K562 (cell line): ENCODE results near the gene APBA2. TPM values are rescaled to one million over a fixed set of nuclear protein-coding genes. Genes with fewer than 3 reads are reported as not detected.

Experiments used
- ATAC-seq: fragments of 200-7000 bp; cut with Tn5 transposase; 3 replicates; pipeline ENCODE4 v1.9.1; 2020; ENCODE audit warnings: moderate library complexity
- BruUV-seq: library from RNA; stranded (reverse); fragments of 400-500 nt; replicated peaks from 2 replicates; lab custom pipeline; 2021; lab: Mats Ljungman, UMichigan
- CTCF ChIA-PET: fragments of 300-600 bp; formaldehyde crosslinking; extraction: SDS; loops from one replicate; lab custom pipeline; 2021; ENCODE audit warnings: low intra/inter-chr PET ratio; lab: Yijun Ruan, JAX
- POLR2A ChIA-PET: fragments of 300-600, 350-650 bp; sonication (Branson Sonifier 250); formaldehyde crosslinking; extraction: SDS; loops from one replicate; lab custom pipeline; 2021; ENCODE audit warnings: antibody characterized with exemption, inconsistent platforms; lab: Yijun Ruan, JAX
- DNase-seq, 4 experiments: peaks; one replicate each; pipeline versions ENCODE4 v3.0.0 to v3.0.0-alpha.2; 2011 to 2018; ENCODE audit warnings: low spot score in 3 of 4, mixed read lengths in 3 of 4; ENCODE audit errors: extremely low read depth in 1 of 4
- FAIRE-seq: peaks from 2 replicates; lab custom pipeline; 2011; peaks lifted over from hg19 to GRCh38; lab: Jason Lieb, UNC
- H2AFZ ChIP-seq: 2 replicates; pipeline ENCODE4 v1.6.0; 2011; ENCODE audit warnings: low read depth, low read length, control low read depth, inconsistent platforms
- H3K27ac ChIP-seq: fragments of 200-600 bp; 3 replicates; pipeline ENCODE4 v1.8.0; 2011; ENCODE audit warnings: low read depth, mild to moderate bottlenecking, control low read depth, inconsistent platforms, low read length, moderate library complexity, mixed read lengths; ENCODE audit errors: extremely low read depth
- H3K27me3 ChIP-seq, 2 experiments: fragments of 300-600 bp in 1 of 2; 2 replicates in 1 of 2; 3 replicates in 1 of 2; pipeline versions ENCODE4 v1.6.0 to v1.8.0; 2011; ENCODE audit warnings: inconsistent platforms in 2 of 2, low read length in 2 of 2, mild to moderate bottlenecking in 1 of 2, mixed read lengths in 1 of 2, moderate library complexity in 1 of 2; ENCODE audit not compliant: control insufficient read depth in 2 of 2, insufficient read depth in 2 of 2
- H3K36me3 ChIP-seq: fragments of 300-600 bp; 3 replicates; pipeline ENCODE4 v1.8.0; 2011; ENCODE audit warnings: mild to moderate bottlenecking, low read length, inconsistent platforms; ENCODE audit not compliant: control insufficient read depth, insufficient read depth
- H3K4me1 ChIP-seq, 2 experiments: fragments of 200-600 bp in 1 of 2; replicated peaks in 1 of 2; 2 replicates in 1 of 2; 3 replicates in 1 of 2; pipeline versions ENCODE4 v1.5.1 to v1.8.0; 2011; ENCODE audit warnings: inconsistent platforms in 2 of 2, low read length in 2 of 2, mild to moderate bottlenecking in 1 of 2, mixed read lengths in 1 of 2, moderate library complexity in 1 of 2; ENCODE audit not compliant: control insufficient read depth in 2 of 2, insufficient read depth in 2 of 2
- H3K4me2 ChIP-seq: 2 replicates; pipeline ENCODE4 v1.6.1; 2011; ENCODE audit warnings: low read length, control low read depth, inconsistent platforms, mixed read lengths; ENCODE audit not compliant: insufficient read depth
- H3K4me3 ChIP-seq: fragments of 200-600 bp; sonication (generic), shearing (Covaris generic); 2 replicates; pipeline ENCODE4 v1.5.1; 2016; ENCODE audit warnings: control low read depth, inconsistent platforms
- H3K79me2 ChIP-seq: fragments of 200-600 bp; 3 replicates; pipeline ENCODE4 v1.8.0; 2011; ENCODE audit warnings: low read length, inconsistent platforms; ENCODE audit not compliant: control insufficient read depth, insufficient read depth
- H3K9ac ChIP-seq, 2 experiments: 2 replicates each; pipeline versions ENCODE4 v1.6.0 to v1.6.1; 2011; ENCODE audit warnings: low read depth in 2 of 2, low read length in 2 of 2, control low read depth in 1 of 2, inconsistent platforms in 1 of 2, mild to moderate bottlenecking in 1 of 2, mixed read lengths in 1 of 2; ENCODE audit not compliant: insufficient read depth in 1 of 2
- H3K9me1 ChIP-seq: one replicate; pipeline ENCODE4 v1.6.0; 2011; ENCODE audit warnings: inconsistent platforms, mild to moderate bottlenecking, low read length, moderate library complexity; ENCODE audit not compliant: control insufficient read depth, insufficient read depth
- H3K9me3 ChIP-seq: replicated peaks from 2 replicates; pipeline ENCODE4 v1.5.1; 2011; ENCODE audit warnings: low read depth, low read length, inconsistent platforms; ENCODE audit not compliant: control insufficient read depth, insufficient read depth
- H4K20me1 ChIP-seq: replicated peaks from 2 replicates; pipeline ENCODE4 v1.6.1; 2011; ENCODE audit warnings: low read length, inconsistent platforms, mixed read lengths; ENCODE audit not compliant: control insufficient read depth, insufficient read depth
- ETV6 ChIP-seq, 3 experiments: fragments of 150-350 bp in 1 of 3; sonication (generic) in 1 of 3; formaldehyde crosslinking in 1 of 3; IDR thresholded peaks; 2 replicates each; pipeline versions ENCODE4 v1.6.1 to v1.8.0; 2014 to 2022; ENCODE audit warnings: borderline replicate concordance in 2 of 3, low read depth in 2 of 3, antibody characterized with exemption in 1 of 3, low read length in 1 of 3, mild to moderate bottlenecking in 1 of 3, missing genetic modification reagents in 1 of 3
- NR4A1 ChIP-seq, 2 experiments: fragments of 250-450 bp in 1 of 2; fragments of 450-650 bp in 1 of 2; sonication (Bioruptor Pico) in 1 of 2; IDR thresholded peaks; 2 replicates each; pipeline versions ENCODE4 v1.4.0 to v1.6.1; 2016 to 2020; ENCODE audit warnings: mild to moderate bottlenecking in 2 of 2, missing compliant biosample characterization in 1 of 2, missing genetic modification characterization in 1 of 2, moderate library complexity in 1 of 2
- POLR2A ChIP-seq: fragments of 450-650 bp; conservative IDR thresholded peaks from 2 replicates; pipeline ENCODE4 v1.6.1; 2016
- RB1 ChIP-seq: fragments of 450-650 bp; IDR thresholded peaks from 2 replicates; pipeline ENCODE4 v1.6.1; 2017; ENCODE audit warnings: low read depth, mild to moderate bottlenecking
- TARDBP ChIP-seq: fragments of 450-650 bp; IDR thresholded peaks from 2 replicates; pipeline ENCODE4 v1.6.1; 2016
- TCF7L2 ChIP-seq: fragments of 150-350 bp; IDR thresholded peaks from 2 replicates; pipeline ENCODE4 v1.6.1; 2016; ENCODE audit warnings: low read depth, mild to moderate bottlenecking, low read length, moderate library complexity
- TGIF2 ChIP-seq: sonication (generic); formaldehyde crosslinking; IDR thresholded peaks from 2 replicates; pipeline ENCODE4 v1.8.1; 2022; ENCODE audit warnings: mild to moderate bottlenecking, missing genetic modification reagents, moderate library complexity
- WHSC1 ChIP-seq: IDR thresholded peaks from one replicate; pipeline ENCODE4 v1.6.1; 2012; ENCODE audit warnings: low read length, control low read depth, inconsistent platforms
- ZNF184 ChIP-seq: sonication (generic); formaldehyde crosslinking; IDR thresholded peaks from 2 replicates; pipeline ENCODE4 v1.5.0; 2020; ENCODE audit warnings: missing genetic modification reagents
- ZNF280A ChIP-seq: fragments of 450-650 bp; IDR thresholded peaks from 2 replicates; pipeline ENCODE4 v1.6.1; 2018; ENCODE audit warnings: mild to moderate bottlenecking, low read depth; ENCODE audit not compliant: partially characterized antibody
- ZNF57 ChIP-seq: fragments of 450-650 bp; formaldehyde crosslinking; IDR thresholded peaks from 2 replicates; pipeline ENCODE4 v1.4.0; 2020; ENCODE audit warnings: mild to moderate bottlenecking, moderate library complexity
- WGBS: fragments of 100-300 bp; shearing (Covaris generic); methylation state at CpG from one replicate; pipeline ENCODE4 v1.1.6; 2016; ENCODE audit warnings: low coverage, mixed read lengths; ENCODE audit not compliant: insufficient coverage; ENCODE audit errors: missing lambda C conversion rate; 5-methylcytosine and 5-hydroxymethylcytosine counted together
- in situ Hi-C: fragments of 300-500 bp; cut with MboI; formaldehyde crosslinking; loops from 4 replicates; pipeline ENCODE4 v1.15.0; 2018; ENCODE audit warnings: inconsistent platforms, mixed read lengths
- intact Hi-C: fragments of 100-400 bp; cut with micrococcal nuclease; formaldehyde crosslinking; loops from 2 replicates; pipeline ENCODE4 v1.14.2; 2022
- polyA plus RNA-seq, 8 experiments: library from polyadenylated mRNA; depleted of rRNA in 4 of 8; stranded (reverse) in 5 of 8; unstranded in 3 of 8; fragments of >200 nt; fragmentation: Nextera tagmentation in 2 of 8; fragmentation: Illumina TruSeq in 1 of 8; extraction: Ambion mirVana in 2 of 8; extraction: Trizol in 1 of 8; gene quantifications; 2 replicates each; pipeline versions ENCODE4 v1.2.1 to v1.2.3, GENCODE V29; 2011 to 2014; ENCODE audit warnings: inconsistent platforms in 1 of 8, missing spikeins in 1 of 8
- total RNA-seq, 7 experiments: library from RNA; depleted of rRNA in 6 of 7; stranded (reverse); fragments of >200 nt in 6 of 7; fragmentation: Illumina TruSeq in 2 of 7; extraction: Trizol in 2 of 7; gene quantifications; 2 replicates each; pipeline versions ENCODE4 v1.2.1 to v1.2.3, GENCODE V29; 2011 to 2021; ENCODE audit warnings: low replicate concordance in 1 of 7

Gene APBA2
- total and polyA plus RNA-seq, 9 of the 15 experiments (the other 6 are each of a cell fraction or from before 2014, with no cell fraction given): 0.24 to 40.9 (median 25.2) TPM

- no peak for ATAC-seq
- 81% methylated on average over 8 of the region's 8 CpGs for WGBS
- Histone ChIP-seq H3K9me3 (no peaks in the 10 kb centered on the region), H3K9ac (no peak overlapping the region), H3K27me3 (no peaks in the 10 kb centered on the region), H3K4me3 (no peak overlapping the region), H3K36me3 (no peaks in the 10 kb centered on the region), H2AFZ (no peak overlapping the region), H3K4me1 (peaks cover 0 to 20% of the 10 kb centered on the region in 2 experiments; a peak in 3 of 5 replicates), H3K4me2 (no peak overlapping the region), H3K79me2 (peaks cover 2% of the 10 kb centered on the region; the same call in 2 of the 3 replicates), H3K27ac (no peak overlapping the region), H3K9me1 (no peaks in the 10 kb centered on the region), H4K20me1 (peaks cover 7% of the 10 kb centered on the region)
- no peak for TF ChIP-seq TCF7L2
- TF ChIP-seq ZNF57: no peak
- TF ChIP-seq POLR2A: no peak
- TF ChIP-seq ZNF280A: no peak
- no peak for TF ChIP-seq TARDBP
- no peak for TF ChIP-seq ZNF184 (CRISPR knock-in tag)
- TF ChIP-seq ETV6 (IDR thresholded peaks at IDR 0.05; ENCODE audit: borderline replicate concordance in 1 of 2, low read depth in 2 of 2, low read length in 1 of 2): no peak
- no peak for TF ChIP-seq ETV6 (CRISPR knock-in tag; IDR thresholded peaks at IDR 0.05; ENCODE audit: borderline replicate concordance)
- TF ChIP-seq WHSC1: no peak
- TF ChIP-seq RB1: no peak
- TF ChIP-seq TGIF2 (CRISPR knock-in tag): no peak
- no peak for TF ChIP-seq NR4A1 (CRISPR knock-in tag; IDR thresholded peaks at IDR 0.05)
- TF ChIP-seq NR4A1 (tag; IDR thresholded peaks at IDR 0.05): no peak
- in situ Hi-C loops (no loop called here), intact Hi-C loops (no loop called here)
- no peak for FAIRE-seq
- BruUV-seq: no TSS peak
- CTCF ChIA-PET: no interaction called here
- DNase-seq: no peak
- POLR2A ChIA-PET: no interaction called here
These were observed 172.1 kb downstream of the APBA2 start for GRCh38 chr15:29057856-29058255.
